Ecto neural progenitor cell (in vitro differentiated cells): ENCODE data around the gene CASZ1.

ENCODE experiments used
- DNase-seq: peaks from one replicate; pipeline ENCODE4 v3.0.0-alpha.2; 2018; ENCODE audit warnings: low spot score

Gene CASZ1

DNA sequence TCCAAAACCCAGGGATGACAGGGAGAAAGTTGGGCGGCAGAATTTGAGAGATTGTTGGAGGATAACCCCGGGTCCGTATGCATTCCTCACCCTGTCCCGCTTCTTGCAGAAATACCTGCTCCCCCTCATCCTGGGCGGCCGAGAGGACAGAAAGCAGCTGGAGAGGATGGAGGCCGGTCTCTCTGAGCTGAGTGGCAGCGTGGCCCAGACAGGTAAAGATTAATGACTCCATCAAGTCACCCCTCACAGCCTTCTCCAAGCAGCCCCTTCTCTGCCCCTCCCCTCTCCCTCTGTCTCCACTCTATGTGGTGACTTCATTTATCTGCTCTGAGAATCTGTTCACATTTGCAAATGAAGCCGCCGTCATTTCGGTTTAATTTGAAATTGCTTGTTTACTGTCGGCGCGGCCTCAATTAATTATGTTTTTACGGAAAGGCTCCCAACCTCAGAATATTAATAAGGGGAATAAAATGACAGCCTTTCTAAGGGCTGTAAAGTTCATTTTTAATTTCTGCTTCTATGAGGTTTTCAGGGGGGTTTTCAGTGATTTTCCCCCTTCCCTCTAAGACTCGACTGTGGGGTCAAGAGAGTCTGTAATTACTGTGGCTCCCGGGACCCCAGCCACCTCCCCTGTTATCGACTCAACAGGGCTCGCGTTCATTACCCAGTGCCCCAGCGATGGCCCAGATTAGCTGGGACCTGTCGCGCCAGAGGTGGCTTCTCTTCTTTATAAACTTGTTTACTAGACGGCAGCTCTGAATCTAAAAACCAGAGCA is 173.3 kb downstream of the CASZ1 start:
- DNase-seq, result no peak

DNA sequence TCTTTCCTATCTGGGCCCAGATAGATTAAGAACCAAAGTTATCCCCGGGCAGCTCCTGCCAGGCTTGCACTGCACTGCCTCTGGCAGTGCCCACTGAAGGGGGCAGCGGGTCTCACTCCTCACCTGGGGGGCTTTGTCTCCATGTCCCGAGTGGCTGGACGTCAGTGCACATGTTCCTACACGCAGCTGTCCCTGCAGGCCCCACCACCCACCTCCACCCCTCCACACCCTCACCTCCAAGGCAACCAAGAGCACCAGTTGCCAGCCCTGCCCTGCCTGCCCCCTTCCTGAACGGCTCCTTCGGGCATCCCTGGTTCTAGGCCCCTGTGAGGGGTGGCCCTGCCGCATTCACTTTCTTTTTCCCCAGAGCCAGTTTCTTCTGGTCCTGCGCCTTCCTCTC is 174.5 kb downstream of the CASZ1 start:
- no peak for DNase-seq

GRCh38 chr1:10620776-10621175 is 175.7 kb downstream of the CASZ1 start:
- no peak for DNase-seq

DNA sequence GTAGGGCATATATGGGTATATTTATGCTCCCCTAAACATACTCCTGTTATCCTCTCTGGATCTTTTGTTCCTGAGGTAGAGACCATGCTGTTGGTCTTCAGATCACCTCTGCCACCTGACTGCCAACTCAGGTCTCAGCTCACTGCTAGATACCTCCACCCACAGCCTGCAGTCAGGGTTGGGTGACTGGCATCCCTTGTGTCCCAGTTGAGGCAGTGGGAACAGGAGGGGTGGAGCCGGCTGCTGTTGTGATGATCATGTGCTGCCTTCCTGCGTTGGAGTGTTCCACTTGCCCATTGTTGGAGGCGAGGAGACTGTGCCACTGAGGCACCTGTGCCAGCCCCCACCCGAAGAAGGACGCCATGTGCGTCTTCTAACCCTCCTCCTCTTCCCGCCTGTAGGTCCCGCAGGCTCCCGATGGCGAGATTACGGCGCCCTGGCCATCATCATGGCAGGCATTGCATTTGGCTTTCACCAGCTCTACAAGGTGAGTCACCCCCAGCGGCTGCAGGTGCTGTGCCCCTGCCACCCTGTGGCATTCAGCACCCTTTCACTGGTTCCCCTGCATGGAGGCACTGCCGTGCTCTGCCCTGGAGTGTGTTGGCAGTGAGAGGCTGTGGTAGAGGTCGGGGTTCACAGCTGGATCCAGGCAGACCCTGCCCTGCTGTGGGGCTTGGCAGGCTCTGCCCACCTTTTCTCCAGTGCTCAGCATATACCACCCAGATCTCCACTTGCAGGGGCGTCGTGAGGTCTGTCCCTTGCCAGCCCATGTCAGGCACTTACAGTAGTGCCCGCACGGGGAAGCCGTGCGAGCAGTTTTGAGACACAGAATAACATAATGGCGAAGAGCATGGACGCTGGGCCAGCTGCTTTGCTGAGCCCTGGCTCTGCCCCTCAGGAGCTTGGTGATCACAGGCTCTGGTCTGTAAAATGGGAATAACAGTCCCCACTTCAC is 178.2 kb downstream of the CASZ1 start:
- DNase-seq, result no peak

- DNase-seq, result no peak
These were observed 179.1 kb downstream of the CASZ1 start for GRCh38 chr1:10617318-10617717.

- DNase-seq, result no peak
These were observed 179.8 kb downstream of the CASZ1 start for GRCh38 chr1:10616696-10617095.

- DNase-seq, result no peak
These were observed 180.3 kb downstream of the CASZ1 start for GRCh38 chr1:10615932-10616671.

- DNase-seq, result no peak
These were observed 181.1 kb downstream of the CASZ1 start for GRCh38 chr1:10615332-10615731.

GRCh38 chr1:10614377-10615225 is 181.8 kb downstream of the CASZ1 start:
- DNase-seq, result no peak

DNA sequence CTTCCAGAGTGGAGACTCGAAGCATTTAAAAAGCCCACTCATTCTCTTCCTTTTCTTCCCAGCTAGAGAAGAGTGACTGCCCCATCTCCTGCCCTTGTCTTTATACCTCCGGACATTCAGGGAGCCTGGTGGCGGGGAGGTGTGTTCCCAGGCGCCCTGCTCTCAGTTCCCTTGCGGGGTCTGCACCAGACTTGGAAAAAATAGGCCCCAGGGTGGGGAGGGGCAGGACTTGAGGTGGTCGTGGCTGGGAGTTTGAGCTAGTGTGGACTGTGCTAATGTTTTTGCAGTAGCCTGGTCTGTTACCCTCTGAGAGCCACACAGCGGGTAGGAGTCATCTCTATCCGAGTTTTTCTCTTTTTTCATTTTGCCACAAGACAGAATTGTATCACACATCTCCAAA is 182.6 kb downstream of the CASZ1 start:
- DNase-seq, result no peak

GRCh38 chr1:10613340-10613739 is 183.1 kb downstream of the CASZ1 start:
- DNase-seq, result no peak

DNA sequence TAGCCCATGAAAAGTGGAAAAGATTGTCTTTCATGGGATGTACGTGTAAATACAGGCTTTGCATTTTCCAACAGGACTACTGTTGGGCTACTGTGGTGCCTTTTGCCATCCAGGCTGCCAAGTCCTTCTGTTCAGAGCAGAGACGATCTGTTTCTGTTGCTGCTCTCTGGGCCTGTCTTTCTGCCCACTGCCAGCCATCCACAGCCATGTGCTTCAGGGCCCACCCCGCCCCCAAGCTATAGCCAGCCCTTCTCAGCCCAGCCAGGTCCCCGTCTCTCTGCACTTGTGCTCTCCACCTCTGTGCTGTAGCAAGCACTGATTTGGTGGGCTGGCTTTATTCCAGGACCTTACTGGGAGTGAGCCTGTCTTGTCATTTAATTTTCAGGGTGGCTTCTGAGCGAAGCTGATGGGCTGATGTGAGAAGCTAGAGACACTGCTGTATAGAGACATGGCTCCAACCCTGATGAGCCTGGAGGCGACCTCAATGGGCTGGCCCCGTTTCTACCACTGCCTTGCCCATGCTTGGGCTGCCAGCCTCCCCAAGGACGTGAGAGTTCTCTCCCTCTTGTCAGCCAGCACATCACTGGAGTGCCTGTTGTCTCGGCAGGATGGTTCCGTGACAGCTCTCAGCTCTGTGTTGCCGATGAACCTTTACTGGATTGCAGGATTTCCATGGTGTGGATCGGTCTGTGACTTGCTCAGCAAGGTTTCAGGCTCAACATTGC is 183.8 kb downstream of the CASZ1 start:
- no peak for DNase-seq

DNA sequence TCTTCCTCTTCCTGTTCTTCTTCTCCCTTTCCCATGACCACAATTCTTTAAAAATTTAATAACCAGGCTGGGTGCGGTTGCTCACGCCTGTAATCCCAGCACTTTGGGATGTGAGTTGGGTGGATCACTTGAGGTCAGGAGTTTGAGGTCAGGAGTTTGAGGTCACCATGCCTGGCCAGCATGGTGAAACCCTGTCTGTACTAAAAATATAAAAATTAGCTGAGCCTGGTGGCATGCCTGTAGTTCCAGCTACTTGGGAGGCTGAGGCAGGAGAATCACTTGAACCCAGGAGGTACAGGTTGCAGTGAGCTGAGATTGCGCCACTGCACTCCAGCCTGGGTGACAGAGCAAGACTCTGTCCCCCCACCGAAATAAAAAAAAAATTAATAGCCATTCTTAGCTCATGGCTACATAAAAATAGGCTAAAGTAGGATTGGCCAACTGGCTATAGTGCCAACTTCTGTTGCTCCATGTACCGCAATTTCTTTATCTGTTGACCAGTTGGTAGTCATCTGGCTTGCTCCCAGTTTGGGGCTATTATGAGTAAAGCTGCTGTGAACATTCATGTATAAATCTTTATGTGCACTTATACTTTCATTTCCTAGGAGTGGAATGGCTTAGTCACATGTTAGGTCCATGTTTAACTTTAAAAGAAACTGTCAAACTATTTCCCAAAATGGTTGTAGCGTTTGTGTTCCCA is 185.4 kb downstream of the CASZ1 start:
- no peak for DNase-seq

GRCh38 chr1:10608690-10609089 is 187.8 kb downstream of the CASZ1 start:
- no peak for DNase-seq

DNA sequence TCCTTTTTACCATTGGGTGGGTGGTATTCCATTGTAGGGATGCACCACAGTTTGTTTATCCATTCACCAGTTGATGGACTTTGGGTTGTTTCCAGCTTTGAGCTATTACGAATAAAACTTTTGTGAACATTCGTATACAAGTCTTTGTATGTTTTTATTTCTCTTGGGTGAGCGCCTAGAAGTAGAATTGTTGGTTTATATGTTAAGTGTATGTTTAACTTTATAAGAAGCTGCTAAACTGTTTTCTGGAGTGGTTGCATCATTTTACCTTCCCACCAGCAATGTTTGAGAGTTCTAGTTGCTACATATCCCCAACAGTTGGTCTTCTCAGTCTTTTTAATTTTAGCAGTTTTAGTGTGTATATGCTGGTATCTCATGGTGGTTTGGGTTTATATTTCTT is 189.2 kb downstream of the CASZ1 start:
- DNase-seq, result no peak

- DNase-seq, result no peak
These were observed 190.4 kb downstream of the CASZ1 start for GRCh38 chr1:10606064-10606463.

DNA sequence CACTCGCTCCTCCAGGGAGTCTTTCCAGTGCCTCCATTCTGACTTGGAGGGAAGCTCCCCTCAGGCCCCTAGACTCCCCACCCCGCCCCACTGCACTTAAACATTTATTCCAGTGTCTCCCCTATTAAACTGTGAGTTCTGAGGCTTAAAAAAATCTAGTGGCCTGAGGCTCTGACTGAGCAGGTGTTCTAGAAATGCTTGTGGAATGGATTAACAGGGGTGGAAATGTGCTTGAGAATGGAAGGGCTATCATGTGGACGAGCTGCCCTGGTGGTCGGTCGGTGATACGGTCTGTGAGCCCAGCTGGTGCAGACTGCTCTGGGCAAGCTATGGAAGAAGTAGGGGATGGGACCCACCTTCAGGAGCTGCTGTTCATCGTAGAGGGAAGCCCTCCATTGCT is 191.5 kb downstream of the CASZ1 start:
- DNase-seq, result no peak

- no peak for DNase-seq
These were observed 193.5 kb downstream of the CASZ1 start for GRCh38 chr1:10602936-10603335.

DNA sequence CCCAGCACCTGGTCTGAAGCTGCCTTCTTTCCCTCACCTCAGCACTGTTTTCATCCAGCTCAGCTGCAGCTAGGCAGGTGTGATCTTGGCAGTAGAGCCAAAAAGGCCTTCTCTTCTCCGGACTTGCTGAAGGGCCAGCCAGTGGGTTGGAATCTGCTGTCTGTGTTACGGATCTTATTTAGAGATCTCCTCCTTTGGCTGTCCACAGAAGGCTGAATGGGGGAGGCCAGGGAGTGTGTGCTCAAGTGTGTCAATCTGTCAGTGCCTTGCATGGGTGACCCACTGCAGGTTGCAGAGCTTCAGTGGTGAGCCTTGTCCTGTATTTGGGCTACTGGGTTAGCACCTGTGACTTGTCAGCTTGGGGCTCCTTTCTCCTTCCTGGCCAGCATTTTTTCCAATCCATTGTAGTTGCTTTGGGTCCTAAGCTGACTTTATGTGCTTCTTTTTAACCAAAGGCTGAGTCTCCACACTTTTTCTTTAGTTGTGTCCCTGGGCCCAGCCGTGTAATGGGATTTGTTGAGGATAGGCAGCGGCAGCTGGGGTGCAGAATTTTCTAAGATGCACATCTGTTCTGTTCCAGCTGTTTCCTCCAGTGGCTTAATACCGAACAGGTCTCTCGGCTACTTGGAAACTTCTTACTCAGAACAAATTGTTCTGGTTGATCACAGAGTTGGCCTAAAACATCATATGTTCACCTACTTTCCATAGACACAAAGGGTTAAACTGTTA is 194.9 kb downstream of the CASZ1 start:
- no peak for DNase-seq
